T-helper 2 cell (primary cell): ENCODE results near the gene ATRAID.

Experiments
- DNase-seq, 5 experiments: peaks; one replicate each; pipeline versions ENCODE4 v3.0.0 to v3.0.0-alpha.2; 2012 to 2022

ATRAID gene

DNA sequence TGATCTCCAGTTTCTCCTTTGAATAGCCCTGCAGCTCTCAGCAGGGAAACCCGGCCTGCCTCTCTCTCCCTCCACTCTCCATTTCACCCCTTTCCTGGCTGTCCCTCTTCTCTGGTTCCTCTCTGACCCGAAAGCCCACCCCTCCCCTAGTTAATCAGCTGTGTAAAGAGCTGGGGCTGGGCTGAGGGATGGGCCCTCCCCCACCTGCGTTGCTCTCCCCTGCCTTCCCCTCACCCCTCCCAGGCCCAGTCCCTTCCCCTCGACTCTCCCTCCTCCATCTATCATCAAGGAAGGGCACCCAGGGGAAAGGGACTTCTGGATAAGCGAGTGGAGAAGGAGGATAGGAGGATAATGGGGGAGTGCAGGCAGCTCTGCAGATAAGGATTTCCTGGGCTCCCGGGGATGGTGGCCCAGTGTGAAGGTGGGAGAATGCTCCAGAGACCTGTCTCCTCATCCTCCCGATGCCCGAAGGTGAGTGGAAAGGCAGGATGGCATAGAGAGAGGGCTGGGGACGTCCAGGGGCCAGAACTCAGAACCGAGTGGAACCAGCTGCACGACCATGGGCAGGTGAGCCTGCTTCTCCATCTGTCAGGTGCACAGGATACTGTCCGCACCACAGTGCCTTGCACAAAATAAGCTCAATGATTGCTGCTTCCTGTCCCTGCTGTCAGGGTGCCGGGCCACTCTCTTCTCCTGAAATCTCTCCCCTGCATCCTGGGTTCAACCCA, 39.0 kb downstream of the ATRAID start:
- DNase-seq, result no peak

DNA sequence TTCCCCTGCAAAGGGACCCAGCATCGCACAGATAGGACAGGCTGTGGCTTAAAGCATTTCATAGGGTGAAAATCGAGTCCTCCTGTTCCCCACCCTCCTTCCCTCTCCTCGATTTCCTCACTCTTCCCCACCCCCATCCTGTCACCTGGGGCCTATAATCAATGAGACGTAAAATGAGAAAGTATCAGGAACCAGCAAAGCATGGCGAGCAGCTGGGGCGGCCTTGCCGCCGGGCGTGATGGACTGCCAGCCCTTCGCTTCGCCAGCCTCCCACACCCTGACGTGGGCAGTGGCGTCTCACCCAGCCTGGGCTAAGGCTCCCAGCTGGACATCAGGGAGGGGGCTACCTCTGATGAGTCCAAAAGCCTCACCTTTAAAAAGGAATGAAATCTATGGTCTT, 39.9 kb downstream of the ATRAID start:
- no peak for DNase-seq

DNA sequence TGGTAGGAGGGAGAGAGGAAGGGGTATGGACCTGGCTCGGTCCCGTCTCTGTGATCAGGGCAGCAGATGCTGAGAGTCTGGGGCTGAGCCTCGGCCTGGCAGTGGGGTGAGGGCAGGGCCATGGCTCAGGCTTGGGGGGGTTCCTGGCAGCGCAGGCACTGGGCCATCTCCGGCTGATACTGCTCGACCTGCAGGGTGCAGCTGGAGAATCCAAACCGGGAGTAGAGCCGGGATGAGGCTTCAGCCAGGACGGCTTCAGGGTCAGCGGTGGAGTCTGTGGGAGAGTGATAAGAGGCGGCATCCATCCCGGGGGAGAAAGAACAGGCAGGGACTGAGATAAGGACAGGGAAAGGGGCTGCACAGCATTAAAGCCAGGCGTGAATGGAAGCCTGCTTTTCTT, 43.3 kb downstream of the ATRAID start:
- no peak for DNase-seq

DNA sequence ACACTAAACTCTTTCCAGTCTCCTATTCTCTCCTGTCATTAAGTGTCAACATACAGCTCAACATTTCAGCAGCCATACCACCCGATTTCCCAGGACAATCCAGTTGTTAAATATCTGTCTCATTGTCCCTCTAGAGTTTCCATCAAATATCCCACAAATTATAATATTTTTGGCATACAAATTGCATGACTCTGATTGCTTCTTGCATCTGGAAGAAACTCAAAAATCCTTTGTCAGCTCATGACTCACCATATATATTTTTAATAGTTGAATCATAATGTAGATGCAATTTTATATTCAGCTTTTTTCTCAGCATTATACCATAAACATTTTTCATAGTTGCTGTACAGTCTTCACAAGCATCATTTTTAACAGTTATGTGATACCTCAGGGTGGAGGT, 43.8 kb downstream of the ATRAID start:
- no peak for DNase-seq

DNA sequence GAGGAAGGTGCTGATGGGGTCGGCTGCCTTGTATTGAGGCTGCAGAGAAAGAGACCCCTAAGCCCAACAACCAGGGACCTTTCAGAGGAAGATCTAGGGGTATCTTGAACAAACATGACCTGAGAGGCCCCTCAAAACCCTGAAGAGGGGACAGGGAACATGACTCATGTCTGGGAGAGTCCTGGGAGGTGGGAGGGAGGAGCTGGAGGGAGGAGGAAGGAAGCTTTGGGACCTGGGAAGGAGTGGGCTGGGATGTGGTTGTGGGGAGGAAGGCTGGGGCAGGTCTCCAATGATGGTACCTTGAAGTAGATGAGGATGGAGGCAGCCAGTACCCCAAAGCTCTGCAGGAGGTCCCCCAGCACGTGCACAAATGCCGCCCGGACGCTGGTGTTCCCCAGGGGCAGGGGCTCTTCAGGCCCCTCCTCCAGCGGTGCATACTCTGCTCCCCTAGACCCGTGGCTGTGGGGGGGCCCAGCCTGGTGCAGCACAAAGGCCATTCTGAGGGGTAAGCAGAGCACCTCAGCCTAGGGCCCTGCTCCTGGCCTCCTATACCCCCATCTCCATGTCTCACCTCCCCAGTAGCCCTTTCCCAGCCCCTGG, 45.1 kb downstream of the ATRAID start:
- no peak for DNase-seq

DNA sequence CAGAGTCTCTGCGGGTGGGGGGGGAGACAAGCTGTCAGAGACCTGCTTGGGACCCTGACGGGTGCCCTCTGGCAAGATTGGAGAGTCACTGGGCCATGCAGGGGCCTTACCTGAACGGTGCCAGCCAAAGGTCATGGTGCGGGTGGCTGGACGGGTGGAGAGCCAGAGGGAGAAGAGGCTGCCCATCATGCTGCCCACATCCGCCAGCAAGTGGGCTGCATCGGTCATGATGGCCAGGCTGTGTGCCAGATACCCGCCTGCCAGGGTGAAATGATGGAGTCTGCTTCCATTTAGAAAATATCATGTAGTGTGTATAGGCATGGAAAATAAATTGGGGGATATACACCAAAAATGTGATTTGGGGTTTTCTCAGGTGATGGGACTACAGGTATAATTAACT, 46.2 kb downstream of the ATRAID start:
- DNase-seq, result no peak

DNA sequence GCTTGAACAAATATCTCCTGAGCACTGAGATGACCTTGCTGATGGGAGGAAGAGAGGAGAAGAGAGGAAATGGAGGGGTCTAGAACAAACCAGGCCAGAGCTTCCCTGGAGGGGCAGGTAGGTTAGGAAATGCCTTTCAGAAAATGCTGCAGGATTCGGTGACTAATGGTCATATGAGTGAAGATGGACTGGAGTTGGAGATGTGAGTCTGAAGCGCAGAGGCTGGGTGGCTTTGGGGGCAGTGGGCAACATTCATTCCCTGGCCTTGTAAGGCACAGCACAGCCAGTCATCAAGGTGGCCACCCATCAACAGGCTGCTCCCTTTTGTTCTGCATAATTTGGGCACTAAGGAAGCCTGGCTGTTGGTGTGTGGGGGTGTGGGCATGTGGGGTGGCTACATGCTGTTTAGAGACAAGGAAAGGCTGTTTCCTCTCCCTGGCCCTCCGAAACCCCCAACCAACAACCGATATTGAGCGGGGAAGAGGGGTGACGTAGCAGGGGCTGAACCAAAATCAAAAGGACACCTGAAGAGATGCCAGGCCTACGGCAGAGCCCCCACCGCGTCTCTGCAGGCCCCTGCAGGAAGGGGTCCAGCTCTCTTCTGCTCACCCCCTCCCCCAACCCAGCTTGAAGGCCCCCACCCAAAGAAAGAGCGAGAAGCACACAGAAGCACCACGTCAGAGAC, 49.5 kb downstream of the ATRAID start:
- DNase-seq, result no peak

DNA sequence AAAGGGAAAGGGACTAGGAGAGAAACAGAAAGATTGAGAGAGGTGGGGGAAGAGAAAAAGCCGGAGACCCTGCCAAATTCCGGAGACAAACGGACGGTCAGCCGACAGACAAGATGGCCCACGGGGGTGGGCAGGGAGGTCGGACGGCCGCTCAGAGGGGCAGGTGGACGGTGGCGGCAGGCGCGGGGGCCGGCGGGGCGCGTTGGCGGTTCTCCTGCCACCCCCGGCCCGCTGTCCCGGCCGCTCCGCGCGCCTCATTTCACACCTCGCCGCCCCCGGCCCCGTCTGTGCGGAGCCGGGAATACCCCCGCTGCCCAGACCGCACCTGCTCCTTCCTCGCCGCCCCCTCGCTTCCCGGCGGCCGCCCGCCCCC, 50.1 kb downstream of the ATRAID start:
- DNase-seq, result no peak

DNA sequence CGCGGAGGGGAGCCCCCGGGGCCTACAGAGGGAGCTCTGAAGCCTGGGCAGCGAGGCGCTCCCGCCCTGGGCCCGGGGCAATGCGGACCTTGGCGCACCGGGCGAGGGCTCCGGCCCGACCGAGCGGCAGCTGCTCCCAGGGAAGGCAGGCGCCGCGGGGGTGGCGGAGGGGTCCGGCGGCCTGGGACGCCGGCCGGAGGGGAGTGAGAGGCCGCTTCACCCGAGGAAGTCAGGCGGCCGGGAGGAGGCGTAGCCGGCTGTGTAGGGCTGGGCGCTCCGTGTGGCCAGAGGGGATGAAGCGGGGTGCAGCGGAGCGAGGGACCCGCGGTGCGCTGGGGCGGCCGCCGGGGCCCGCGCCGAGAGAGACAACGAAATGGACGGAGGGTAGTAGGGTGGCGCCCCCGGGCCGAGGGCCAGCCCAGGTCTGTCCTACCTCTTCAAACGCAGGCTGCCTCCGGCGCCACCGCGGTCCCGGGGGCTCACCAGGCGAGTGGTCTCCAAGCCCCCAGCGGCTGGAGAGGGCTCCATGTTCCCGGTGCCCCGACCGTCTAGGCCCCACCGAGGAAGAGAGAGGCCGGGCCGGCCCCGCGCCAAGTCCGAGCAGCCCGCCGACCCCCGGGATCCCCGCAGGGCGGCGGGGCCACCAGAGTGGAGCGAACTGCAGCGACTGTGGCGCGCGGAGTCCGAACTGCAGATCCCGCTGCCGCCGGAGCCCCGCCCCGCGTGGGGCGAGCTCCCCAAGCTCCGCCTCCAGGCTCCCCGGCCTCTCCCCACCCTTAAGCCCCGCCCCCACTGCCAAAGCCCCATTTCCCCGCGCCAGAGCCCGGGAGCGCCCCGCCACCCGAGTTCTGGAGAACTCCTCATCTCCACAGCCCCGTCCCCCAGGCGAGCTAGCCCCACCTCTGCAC, 50.8 kb downstream of the ATRAID start, which contains the start of gene SLC30A3:
Gene SLC30A3 (minus strand): TSS at position 669 of the 908 bp plus-strand sequence. CDS start 141 bp downstream, at position 528.
- DNase-seq, result peak; percentile 41 to 73 (median 56)

DNA sequence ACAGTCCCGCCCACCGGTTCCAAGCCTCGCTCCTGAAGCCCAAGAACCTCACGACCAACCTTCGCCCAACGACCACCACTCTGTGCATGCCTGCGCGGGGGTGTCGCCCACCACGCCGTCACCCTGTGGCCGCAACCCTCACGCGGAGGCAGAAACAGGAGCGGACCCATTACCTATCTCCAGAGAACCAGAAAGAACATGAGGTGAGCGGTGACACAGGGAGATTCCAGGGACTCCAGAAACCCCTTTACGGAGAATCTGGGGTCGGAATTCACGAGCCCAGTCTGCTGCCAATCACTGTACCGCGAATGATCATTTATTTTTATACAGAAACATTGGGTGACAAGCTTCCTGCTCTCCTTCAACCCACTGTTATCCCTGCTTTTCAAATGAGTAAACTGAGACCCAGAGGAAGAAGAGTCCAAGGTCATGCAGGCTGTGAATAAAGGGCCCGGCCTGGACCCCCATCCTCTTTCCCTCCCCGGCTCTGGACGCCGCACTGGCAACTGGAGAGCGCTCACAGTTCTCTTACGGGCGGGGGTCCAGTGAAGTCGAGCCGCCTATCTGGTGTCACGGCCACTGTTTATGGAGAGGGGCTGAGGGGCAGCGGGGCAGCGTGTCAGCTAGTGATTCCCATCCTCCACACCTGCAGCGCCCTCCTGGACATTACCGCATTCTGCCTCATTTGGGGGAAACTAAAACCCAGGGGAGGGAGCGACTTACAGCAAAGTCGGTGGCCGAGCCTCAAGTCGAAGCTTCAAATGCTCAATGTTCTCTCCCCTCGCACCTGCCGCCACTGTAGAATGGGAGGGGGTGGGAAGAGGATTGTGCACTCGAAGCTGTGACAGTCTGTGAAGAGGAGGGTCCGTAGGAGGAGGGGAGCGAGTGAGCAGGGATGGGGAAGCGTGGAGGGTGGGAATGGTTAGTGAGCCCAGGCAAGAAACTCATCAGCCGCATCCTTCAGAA, 51.7 kb downstream of the ATRAID start:
- peak in 1 of 5 experiments; percentile 23 for DNase-seq

DNA sequence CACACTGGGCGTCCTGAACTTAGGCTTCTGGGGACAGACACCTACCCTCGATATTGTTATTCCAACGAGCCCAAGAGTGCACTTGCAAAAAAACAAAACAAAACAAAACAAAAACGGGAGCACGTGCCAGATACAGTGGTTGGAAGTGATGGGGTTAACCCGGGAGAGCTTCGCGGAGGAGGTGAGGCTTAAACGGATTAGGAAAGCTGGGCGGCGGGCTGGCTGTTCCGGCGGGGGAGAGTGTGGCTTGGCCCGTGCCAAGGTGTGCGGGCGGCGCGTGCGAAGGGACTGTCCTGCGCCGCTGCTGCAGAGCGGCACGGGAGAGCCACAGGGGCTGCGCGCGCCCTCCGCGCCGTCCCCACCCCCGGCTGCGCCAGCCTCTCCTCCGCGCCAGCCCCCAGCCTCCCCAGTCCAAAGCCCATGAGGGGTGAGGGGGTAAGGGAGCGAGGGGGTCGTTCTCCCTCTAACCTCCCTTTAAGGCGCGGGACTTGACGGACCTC, 52.5 kb downstream of the ATRAID start:
- peak in 1 of 5 experiments; percentile 19 for DNase-seq

DNA sequence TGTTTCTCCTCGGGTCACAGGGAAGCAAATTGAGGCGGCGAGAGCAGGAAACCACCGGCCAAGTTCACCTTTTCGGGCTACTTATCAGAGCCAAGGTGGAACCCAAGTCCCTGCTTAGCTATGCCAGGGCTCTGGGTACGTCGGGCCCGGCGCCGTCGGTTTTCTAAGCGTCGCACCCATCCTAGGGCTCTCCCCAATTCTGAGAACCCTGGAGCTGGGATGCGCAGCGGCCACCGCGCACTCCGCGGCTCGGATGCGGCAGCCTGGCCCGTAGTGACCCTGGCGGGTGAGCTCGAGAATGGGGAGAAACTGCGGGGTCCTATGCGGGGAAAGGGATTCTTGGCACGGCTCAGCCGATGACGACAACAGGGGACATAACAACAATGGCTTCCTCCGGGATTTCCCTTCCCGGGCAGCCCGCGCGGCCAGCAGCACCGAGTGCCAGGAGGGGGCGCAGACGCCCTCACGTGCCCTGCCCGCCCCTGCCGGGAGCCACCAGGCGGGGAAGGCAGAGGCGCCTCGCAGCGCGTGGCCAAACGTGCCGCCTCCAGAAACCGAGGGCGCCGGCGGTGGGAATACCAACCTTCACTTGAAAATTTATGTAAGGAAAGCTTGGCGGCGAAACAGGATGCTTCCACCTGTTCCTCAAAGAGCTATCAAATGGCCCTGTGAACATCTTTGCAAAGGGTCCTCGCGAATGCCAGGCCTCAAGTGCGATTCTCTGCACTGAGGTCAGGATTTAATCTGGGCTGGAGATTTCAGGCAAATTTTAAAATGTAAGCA, 53.1 kb downstream of the ATRAID start:
- peak; percentile 35 to 57 (median 48) for DNase-seq

DNA sequence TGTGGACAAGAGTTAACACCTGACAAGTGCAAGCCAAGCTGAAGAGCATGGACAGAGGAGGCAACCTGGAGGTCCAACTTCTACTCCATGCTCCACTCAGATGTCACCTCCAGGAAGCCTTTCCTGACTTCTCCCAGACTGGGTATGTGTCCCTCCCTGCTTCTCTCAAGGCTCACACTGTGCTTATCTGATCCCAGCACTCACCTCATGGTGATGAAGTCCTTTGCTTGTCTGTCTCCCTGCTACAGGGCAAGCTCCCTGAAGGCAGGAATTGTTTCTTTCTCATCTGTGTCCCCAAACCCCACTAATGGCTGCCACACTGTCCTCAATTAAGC, 53.7 kb downstream of the ATRAID start:
- no peak for DNase-seq
